ENCODE measurements around the gene TMEM154. TPM values are rescaled to one million over a fixed set of nuclear protein-coding genes. Genes with fewer than 3 reads are reported as not detected.
"Not testable (repeated sequence)": the region's sequence is repeated elsewhere in the genome, so short reads cannot be mapped to it uniquely, and the experiment has no call there.

TMEM154 gene
- polyA plus RNA-seq, 4 donors = 0.28 to 2.9 (median 1.5) TPM

DNA sequence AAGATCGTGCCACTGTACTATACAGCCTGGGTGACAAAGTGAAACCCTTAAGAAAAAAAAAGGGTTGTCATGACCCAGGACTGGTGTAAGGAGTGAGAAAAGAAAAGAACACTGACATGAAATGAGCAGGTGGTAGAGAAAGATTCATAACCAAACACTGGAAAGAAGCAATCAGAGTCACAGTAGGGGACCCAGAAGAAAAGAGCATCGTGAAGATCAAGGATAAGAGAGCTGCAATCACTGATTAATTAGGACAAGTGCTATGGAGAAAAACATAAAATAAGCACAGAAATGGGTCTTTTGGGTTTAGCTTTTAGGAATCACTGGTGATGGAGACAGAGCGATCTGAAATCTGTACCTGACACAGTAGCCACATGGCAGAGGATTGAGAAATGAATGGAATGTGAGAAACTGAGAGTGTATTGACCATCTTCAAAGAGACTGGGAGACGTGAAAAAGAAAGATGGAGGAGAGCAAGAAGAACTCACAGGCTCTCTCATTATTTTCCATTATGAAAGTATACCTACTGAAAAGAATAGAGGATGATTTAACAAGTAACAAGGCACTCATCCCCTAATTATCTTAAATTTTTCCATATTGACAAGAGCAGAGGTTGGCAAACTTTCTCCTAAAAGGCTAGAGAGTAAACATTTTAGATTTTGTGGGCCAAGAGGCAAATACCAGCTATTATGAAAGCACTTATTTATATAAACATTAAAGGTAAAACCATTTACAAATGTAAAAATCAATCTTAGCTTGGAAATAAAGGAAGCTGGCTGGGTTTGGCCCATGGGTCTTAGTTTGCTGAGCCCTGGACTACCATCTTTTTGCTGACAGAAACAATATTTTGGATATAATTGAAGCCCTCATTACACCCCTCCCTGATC is 7.3 kb downstream of the TMEM154 start:
- DNase-seq (ENCODE audit: low read depth in 4 of 4, low spot score in 3 of 4) = no peak

DNA sequence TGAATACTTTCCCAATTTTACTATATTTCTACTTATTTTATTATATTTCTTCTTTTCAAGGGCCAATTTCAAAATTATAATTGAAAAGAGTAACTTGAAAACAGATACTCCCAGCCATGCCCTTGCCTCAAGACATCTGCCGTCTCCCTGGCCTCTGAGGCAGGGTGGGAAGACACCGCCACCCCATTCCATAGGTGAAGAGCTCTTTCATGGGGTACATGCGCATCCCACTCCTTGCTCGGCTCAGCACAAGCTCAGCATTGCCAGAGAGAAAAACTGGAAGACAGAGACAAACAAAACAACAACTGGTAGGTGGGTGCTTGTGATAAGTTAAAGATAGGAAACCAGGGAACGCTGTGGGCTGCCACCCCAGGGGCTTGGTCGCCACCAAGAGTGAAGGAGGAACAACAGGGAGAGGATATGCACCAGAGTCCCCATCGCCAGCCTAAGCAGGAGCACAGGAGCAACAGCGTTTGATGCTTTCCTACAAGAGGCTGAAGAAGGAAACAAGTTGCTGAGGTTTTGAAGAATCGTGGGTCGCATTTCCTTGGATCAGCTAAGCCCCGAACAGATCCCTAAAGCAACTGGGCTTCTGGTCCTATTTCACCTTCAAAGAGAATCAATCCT is 11.3 kb downstream of the TMEM154 start:
- DNase-seq (ENCODE audit: low read depth in 4 of 4, low spot score in 3 of 4) = no peak

DNA sequence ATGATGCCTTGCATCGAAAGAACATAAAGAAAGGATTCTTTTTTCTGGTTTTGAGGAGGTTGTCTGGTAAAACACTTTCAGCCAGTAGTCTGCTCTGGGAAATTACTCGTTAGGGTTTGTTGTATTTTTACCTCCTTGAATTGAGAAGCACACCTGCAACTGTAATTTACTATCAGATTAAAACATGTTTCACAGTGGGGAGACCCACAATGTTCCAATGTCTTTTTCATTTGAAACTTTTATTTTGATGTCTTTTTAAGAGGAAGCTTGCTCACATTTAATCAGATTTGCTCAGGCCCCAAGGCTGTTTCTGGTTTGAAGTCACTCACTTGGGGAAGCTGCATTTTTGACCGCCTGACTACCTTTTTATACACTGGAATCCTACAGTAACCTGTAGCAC is 12.0 kb downstream of the TMEM154 start:
- DNase-seq (ENCODE audit: low read depth in 4 of 4, low spot score in 3 of 4) = no peak

DNA sequence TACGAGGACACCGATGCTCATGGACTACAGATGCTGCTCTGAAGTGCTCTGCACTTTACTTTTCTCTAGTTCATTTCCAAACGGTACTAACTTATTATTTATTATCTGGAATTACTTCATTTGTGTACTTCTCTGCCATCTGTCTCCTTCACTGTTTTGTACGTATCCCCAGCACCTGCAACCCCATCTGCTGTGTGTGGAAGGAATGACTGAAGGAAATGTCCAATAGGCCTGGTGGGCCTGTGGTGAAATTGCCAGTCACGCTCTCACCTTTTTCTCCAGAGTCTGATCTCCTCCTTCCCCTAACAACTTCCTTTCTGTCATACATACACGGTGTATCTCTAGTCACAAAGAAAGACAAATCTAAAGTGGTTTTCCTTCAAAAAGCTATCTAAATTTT is 12.9 kb downstream of the TMEM154 start:
- DNase-seq (ENCODE audit: low read depth in 4 of 4, low spot score in 3 of 4) = no peak

DNA sequence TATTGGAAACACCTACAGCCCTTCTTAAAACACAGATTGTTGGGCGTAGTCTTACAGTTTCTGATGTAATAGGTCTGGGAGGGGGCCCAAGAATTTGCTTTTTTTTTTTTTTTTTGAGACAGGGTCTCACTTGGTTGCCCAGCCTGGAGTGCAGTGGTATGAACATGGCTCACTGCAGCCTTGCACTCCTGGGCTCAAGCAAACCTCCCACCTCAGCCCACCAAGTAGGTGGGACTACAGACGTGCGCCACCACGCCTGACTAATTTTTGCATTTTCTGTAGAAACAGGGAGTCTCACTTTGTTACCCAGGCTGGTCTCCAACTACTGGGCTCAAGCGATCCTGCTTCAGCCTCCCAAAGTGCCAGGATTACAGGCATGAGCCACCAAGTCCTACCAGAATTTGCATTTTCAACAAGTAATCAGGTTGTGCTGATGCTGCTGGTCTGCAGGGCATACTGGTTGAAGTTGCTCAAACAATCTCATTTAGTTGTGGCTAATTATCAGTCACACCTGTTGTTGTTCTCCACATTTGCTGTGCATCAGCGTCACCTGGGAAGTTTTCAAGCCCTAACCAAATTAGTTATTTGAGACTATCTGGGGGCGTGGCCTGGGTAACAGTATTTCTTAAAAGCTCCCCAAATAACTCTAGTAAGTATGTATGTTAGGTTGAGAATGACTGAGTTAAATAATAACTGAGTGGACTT is 14.0 kb downstream of the TMEM154 start:
- DNase-seq (ENCODE audit: low read depth in 4 of 4, low spot score in 3 of 4) = no peak

DNA sequence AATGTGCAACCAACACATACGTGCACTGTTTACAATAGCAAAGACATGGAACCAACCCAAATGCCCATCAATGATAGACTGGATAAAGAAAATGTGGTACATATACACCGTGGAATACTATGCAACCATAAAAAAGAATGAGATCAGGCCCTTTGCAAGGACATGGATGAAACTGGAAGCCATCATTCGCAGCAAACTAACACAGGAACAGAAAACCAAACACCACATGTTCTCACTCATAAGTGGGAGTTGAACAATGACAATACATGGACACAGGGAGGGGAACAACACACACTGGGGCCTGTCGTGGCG is 15.8 kb downstream of the TMEM154 start:
- DNase-seq (ENCODE audit: low read depth in 4 of 4, low spot score in 3 of 4) = not testable (repeated sequence)

DNA sequence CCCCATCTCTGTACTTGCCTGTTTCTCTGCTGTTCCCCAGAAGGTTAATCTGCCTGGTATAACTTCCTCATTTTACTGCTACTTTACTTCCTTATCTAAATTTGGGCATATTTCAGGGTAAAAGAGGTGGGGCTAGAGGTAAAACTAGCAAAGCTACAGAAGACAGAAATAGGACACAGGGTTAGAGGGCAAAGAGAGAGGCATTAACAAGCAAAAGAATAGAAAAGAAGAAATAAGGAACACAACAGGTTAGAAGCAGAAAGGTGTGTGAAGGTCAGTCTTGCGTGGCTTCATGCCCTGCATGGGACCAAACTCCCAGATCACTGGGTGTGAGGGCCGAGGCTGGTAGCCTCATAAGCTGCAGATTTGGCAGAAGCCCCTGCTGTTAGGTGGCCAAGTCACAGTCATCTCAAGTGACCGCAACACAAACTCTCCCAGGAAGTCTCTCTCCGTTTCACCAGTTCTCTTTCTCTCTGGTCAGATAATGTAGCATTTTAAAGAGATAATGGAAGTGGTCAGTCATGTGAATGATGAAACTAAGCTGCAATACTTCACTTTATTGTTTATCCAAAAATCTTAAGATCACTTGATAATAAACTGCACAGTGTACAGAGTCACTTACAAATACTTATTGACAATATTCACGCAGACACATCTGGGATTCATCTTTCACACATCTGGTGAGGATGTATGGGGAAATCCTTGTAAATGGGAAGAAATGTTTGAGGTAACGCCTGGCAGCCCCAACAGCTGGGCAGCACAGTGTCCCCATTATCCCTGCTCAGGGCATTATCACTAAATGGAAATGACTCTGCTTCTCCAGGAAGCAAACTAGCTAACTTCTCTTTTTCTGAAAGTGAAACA is 16.4 kb downstream of the TMEM154 start:
- no peak for DNase-seq (ENCODE audit: low read depth in 4 of 4, low spot score in 3 of 4)

DNA sequence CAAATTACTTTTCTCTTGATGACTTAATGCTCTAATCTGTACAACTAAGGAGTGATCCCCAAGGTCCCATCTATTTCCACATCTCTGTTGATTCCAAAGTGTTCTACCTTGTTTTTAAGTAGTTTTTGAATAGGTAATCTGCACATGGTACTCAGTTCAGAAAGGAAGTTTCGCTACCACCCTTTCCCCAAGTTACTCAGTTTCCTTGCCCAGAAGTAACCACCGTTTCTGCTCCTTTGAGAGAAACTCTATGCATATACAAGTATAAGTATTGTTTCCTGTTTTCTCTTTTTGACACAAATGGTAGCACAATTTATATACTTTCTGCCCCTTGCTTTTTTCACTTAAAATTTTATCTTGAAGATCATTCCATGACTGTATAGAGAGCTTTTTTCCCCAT is 18.1 kb downstream of the TMEM154 start:
- no peak for DNase-seq (ENCODE audit: low read depth in 4 of 4, low spot score in 3 of 4)

DNA sequence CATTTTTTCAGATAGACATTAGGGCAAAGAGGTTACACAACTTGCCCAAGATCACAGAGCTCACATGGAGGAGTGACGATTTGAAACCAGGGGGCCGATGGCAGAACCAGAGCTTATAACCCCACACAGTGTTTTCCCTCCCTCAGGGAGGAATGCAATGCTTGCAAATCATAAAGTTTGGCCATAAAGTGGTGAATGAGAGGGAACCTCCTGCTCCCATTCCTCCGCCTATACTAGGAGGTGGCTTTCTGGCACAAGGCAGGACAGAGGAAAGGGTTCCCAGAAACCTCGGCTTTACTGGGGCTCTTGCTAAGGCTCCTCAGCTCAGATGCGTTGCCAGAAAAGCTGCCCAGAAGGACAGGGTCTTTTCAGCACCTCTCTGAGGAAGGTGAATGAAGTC is 19.3 kb downstream of the TMEM154 start:
- DNase-seq (ENCODE audit: low read depth in 4 of 4, low spot score in 3 of 4) = no peak

DNA sequence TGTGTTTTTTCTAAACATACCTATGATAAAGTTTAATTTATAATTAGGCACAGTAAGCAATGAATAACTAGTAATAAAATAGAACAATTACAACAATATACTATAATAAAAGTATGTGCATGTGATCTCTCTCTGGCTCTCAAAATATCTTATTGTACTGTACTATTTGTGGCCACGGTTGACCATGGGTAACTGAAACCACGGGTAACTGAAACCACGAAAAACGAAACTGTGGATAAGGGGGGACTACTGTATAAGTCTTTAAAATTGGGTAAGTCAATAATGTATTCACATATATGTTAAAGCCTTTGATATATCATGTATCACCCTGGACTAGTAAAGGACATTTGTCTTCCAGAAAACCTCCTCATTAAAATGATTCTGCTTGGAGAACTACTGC is 20.0 kb downstream of the TMEM154 start:
- DNase-seq (ENCODE audit: low read depth in 4 of 4, low spot score in 3 of 4) = no peak

DNA sequence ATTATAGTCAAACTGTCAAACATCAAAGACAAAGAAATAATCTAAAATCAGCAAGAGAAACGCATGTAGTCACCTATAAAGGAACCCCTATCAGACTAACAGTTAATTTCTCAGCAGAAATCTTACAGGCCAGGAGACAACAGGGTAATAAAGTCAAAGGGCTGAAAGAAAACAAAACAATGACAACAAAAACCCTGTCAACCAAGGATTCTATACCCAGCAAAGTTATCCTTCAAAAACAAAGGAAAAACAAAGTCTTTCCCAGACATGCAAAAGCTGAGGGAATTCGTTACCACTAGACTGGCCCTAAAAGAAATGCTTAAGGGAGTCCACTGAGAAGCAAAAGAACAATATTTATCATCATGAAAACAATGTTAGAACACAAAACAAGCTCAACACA is 22.1 kb downstream of the TMEM154 start:
- no peak for DNase-seq (ENCODE audit: low read depth in 4 of 4, low spot score in 3 of 4)

DNA sequence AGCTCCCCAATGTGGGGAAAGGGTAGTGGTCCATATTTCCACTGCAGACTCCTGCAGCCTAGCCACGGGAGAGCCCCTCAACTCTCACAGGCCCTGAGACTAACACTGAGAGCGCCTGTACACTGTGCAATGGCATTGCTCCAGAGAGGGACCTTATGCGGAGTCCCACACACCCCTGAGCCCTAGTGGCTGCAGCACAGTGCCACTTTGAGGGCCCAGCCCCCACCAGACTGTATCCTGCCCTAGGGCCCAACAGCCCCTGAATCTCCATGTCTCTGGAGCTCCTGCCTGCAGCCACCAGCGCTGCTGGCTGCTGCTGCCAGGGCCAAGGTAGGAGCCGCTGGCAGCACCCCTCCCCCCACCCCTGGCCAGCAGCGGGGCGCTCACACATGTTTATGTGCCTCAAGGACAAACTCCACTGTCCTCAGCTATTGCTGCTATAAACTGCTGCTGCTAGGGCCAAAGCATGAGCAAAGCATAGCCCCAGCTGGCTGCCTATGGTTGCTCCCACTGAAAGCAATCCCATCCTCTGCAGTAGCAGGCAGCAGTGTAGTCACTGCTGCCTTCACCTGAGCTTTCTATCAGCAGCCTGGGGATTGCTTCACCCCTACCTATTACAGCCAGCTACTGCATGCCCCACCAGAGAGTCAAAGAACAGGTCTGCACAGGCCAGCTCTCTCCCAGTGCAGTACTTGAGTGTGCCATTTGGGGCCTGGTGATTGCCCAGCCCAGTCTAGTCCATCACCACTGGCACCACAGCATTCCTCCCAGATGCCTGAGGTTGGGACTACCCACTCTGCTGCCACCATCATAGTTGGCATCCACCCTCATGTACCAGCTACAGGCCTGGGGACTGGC is 24.3 kb downstream of the TMEM154 start:
- DNase-seq (ENCODE audit: low read depth in 4 of 4, low spot score in 3 of 4) = no peak

DNA sequence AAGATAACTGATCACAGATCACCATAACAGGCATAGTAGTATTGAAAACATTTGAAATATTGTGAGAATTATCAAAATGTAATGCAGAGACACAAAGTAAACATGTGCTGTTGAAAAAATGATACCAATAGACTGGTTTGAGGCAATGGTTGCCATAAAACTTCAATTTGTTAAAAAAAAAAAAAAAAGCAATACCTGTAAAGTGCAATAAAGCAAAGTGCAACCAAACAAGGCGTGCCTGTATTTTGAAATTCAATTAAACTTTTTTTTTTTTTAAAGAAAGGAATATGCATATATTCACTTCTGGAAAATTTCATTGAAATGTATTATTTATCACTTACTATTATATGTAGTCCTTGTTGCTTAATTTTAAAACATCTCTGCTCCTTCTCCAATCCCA is 27.7 kb downstream of the TMEM154 start:
- DNase-seq (ENCODE audit: low read depth in 4 of 4, low spot score in 3 of 4) = no peak

DNA sequence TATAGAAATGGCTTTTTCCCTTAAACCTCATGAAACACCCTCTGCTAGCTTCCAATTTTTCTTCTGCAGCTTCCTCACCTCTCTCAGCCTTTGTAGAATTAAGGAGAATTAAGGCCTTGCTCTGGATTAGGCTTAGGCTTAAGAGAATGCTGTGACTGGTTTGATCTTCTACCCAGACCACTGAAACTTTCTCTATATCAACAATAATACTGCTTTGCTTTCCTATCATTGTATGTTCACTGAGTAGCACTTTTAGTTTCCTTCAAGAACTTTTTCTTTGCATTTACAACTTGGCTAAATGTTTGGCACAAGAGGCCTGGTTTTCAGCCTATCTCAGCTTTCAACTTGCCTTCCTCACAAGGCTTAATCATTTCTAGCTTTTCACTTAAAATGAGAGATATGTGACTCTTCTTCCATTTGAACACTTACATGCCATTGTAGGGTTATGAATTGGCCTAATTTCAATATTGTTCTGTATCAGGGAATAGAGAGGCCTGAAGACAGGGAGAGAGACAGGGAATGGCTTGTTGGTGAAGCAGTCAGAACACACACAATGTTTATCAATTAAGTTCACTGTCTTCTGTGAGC is 28.2 kb downstream of the TMEM154 start:
- DNase-seq (ENCODE audit: low read depth in 4 of 4, low spot score in 3 of 4) = no peak

DNA sequence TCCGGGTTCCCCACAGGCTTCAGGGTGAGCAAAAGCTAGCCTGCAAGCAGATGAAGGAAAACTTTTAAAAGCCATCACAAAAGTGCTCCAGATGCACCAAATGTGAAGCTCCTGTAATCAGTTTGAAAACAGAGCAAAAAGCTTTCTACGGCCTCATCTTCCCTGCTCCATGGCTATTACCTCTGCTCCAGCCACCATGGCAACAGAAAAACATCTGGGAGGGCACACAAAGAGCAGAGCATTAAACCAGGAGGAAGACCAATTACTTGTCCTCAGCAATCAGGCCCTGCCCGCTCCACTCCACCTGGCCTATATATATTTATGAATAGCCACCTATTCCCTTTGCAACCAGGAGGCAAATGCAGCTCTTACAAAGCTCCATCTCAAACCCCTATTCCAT is 33.6 kb downstream of the TMEM154 start:
- no peak for DNase-seq (ENCODE audit: low read depth in 4 of 4, low spot score in 3 of 4)

DNA sequence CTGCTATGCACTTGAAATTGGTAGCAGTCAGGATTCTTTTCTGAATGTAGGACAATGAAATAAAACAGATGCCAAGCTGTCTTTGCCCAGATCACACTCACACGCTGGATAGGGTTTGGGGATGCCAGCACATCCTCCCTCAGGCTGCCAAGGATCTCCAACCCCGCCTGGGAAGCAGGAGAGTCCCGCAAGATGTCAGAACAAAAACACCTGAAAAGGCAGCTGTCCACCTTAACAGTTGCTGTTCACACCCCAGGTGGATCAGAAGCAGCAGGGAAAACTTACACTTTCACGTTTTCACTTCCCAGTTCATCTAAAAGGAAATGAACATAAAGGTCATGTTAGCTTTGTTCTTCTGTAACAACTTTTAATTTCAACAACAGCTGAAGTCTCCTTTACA is 35.7 kb downstream of the TMEM154 start:
- no peak for DNase-seq (ENCODE audit: low read depth in 4 of 4, low spot score in 3 of 4)

DNA sequence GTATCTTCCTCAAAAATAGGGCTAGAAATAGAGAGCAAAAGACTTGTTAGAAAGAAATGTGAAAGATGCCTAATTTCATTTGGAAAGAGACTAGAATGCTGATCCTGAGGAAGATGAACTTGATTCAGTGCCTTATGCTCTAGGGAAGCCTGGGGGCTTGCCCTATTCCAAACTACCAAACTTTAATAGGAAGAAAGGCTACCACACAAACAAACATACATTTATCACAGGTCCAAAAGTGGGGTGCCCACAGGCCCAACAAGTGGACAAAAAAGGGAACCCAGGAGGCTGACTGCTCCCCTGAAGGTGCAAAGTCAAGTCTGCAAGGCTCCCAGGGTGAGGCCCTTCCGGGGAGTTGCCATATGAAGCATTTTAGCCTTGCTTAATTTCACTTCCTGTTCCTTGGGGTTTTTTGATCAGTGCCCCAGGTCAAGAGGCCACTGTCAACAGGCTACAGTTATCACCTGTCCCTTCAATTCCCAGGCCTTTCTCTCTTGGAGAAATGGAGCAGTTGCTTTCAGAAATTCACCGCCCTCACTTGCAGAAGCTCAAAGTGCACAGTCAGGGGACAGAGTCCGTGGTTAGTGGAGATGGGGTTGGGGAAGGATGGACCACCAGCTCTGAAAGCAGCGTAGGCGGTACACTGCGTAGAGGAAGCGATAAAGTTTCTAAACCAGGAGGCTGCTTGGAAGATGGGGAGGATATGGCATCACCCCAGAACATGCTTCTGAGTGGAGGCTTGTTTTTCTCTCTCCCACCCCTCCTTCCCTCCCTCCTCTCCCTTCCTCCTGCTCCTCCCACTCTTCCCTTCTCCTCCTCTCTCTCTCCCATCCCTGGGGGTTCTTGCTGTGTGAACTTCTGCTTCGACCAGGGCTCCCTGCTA is 36.4 kb downstream of the TMEM154 start:
- DNase-seq (ENCODE audit: low read depth in 4 of 4, low spot score in 3 of 4) = no peak

DNA sequence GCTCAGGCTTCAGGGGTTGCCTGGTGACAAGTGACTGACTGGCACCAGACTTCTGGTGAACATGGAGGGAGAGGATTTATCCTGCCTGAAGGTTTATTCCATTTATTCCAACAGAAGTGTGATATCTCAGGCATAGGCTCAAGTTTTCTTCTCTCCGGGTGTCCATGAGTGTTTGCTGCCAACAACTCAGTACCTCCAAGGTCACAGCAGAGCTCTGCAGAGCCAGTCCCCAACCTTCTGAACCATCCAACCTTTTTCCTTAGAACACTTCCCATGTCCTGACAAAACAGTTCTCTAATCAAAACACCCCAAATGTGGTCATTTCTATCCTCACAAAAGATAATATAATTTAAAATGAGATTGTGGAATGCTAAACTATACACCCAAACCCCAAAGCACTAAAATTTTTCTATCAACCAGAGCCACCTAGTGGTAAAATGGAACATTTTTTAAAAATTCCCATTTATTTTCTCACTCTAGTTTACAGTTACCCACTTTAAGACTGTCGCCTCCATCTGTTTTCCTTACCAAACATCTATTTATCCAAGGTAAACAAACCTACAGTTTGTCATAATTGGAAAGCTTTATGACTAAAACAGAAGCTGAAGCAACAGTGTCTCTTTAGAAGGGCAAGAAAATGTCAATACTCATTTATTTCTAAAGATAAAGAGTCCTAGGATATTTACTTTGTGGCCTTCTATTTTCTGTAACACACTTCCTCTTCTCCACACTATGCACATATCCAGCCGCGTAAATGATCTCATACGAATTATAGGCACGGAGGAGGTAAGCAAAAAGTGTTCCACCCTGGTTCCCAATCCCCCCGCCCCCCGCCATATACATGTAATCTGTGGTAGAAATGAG is 39.5 kb downstream of the TMEM154 start:
- DNase-seq (ENCODE audit: low read depth in 4 of 4, low spot score in 3 of 4) = peak in 2 of 4 donors; percentile 20 to 31
